ENCODE data around the gene ZNF844. TPM values are rescaled to one million over a fixed set of nuclear protein-coding genes. Genes with fewer than 3 reads are reported as not detected.

ZNF844 gene
- total and polyA plus RNA-seq, 2 experiments from 2014 or later: 3.0 to 11.2 TPM

DNA sequence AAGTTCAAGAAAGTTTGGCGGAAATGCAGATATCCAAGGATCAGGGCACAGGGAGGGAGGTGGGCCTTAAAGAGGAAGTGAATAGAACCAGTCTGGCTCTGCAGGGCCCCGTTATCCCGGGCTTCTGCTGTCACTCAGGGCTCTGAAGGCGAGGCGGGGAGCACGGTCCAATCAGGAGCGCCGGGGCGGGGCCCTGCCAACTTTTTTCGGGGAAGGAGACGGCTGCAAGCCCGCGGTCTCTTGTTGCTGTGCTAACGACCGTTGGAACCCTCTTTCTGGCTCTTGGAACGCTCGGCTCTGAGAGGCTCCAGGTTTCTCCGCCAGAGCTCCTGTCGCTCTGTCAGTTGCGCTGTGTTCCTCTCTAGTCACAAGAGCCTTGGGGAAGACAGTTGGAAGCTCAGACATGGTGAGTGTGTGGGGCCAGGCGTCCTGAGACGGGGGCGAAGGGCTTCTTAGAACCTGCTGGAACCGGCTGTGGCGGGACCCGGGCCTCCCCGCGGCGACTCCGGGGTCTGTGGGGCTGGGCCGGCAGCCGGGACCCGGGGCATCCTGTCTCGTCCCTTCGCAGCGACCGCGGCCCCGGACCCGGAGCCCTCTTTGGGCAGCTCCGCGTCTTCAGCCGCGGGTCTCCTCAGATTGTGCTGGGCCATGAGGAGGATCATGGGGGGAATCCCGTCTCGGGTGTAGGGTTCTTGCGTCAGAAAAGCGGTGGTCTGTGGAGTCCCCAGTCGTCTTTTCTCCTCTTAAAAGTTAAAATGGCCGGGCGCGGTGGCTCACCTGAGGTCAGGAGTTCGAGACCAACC, 27.7 kb downstream of the ZNF844 start:
- Histone ChIP-seq H3K9me2 (replicated peaks; ENCODE audit: insufficient read depth) (no peaks in the 10 kb centered on the region), H4K20me1 (ENCODE audit: insufficient read depth, poor library complexity, severe bottlenecking) (no peaks in the 10 kb centered on the region), H3K4me1 (ENCODE audit: insufficient read depth) (peaks cover 5% of the 10 kb centered on the region), H3K79me2 (peaks cover 18% of the 10 kb centered on the region), H3K4me2 (peak overlapping the region; percentile 82), H3K27me3 (no peaks in the 10 kb centered on the region), H3K9me3 (ENCODE audit: low read depth) (no peaks in the 10 kb centered on the region), H3K4me3 (peak overlapping the region; percentile 87), H2AFZ (peak overlapping the region; percentile 91), H3K27ac (peak overlapping the region; percentile 96), H3K36me3 (replicated peaks; ENCODE audit: insufficient read depth, low read depth) (no peaks in the 10 kb centered on the region)
- DNase-seq (ENCODE audit: low spot score): peak; percentile 89
- 2% methylated on average over 52 of the region's 53 CpGs for WGBS (ENCODE audit: low lambda C conversion rate, missing lambda C conversion rate)
- TF ChIP-seq EZH2phosphoT487 (IDR thresholded peaks at IDR 0.05; ENCODE audit: low read depth, severe bottlenecking, unreplicated experiment): no peak
- TF ChIP-seq, protein P1, sequence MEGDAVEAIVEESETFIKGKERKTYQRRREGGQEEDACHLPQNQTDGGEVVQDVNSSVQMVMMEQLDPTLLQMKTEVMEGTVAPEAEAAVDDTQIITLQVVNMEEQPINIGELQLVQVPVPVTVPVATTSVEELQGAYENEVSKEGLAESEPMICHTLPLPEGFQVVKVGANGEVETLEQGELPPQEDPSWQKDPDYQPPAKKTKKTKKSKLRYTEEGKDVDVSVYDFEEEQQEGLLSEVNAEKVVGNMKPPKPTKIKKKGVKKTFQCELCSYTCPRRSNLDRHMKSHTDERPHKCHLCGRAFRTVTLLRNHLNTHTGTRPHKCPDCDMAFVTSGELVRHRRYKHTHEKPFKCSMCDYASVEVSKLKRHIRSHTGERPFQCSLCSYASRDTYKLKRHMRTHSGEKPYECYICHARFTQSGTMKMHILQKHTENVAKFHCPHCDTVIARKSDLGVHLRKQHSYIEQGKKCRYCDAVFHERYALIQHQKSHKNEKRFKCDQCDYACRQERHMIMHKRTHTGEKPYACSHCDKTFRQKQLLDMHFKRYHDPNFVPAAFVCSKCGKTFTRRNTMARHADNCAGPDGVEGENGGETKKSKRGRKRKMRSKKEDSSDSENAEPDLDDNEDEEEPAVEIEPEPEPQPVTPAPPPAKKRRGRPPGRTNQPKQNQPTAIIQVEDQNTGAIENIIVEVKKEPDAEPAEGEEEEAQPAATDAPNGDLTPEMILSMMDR (IDR thresholded peaks at IDR 0.05; ENCODE audit: poor library complexity): no peak
- no peak for TF ChIP-seq EZH2 (IDR thresholded peaks at IDR 0.05; ENCODE audit: borderline replicate concordance)

DNA sequence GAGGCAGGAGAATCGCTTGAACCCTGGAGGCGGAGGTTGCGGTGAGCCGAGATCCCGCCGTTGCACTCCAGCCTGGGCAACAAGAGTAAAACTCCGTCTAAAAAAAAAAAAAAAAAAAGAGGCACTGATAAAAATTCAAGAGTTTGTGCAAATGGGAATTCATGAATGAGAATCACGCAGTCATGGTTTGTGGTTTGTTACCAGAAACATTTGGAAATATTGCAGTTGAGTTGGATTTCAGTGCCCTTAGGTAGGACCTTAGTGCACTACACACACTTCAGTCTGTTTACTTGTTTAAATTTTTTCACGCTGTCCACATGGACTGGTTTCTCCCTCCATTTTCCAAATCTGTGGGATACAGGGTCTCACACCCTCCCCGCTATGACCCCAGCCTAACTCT, 28.4 kb downstream of the ZNF844 start:
- DNase-seq (ENCODE audit: low spot score): no peak
- Histone ChIP-seq H3K27ac (peak overlapping the region; percentile 96), H3K36me3 (replicated peaks; ENCODE audit: insufficient read depth, low read depth) (no peaks in the 10 kb centered on the region), H3K79me2 (peaks cover 20% of the 10 kb centered on the region), H3K4me1 (ENCODE audit: insufficient read depth) (peaks cover 5% of the 10 kb centered on the region), H3K27me3 (no peaks in the 10 kb centered on the region), H3K9me3 (ENCODE audit: low read depth) (no peaks in the 10 kb centered on the region), H2AFZ (peak overlapping the region; percentile 91), H3K4me2 (peak overlapping the region; percentile 82), H3K9me2 (replicated peaks; ENCODE audit: insufficient read depth) (no peaks in the 10 kb centered on the region), H3K4me3 (peak overlapping the region; percentile 87), H4K20me1 (ENCODE audit: insufficient read depth, poor library complexity, severe bottlenecking) (no peaks in the 10 kb centered on the region)
- 28% methylated on average over 9 of the region's 10 CpGs for WGBS (ENCODE audit: low lambda C conversion rate, missing lambda C conversion rate)
- TF ChIP-seq, protein P1 (IDR thresholded peaks at IDR 0.05; ENCODE audit: poor library complexity): no peak
- no peak for TF ChIP-seq EZH2phosphoT487 (IDR thresholded peaks at IDR 0.05; ENCODE audit: low read depth, severe bottlenecking, unreplicated experiment)
- no peak for TF ChIP-seq EZH2 (IDR thresholded peaks at IDR 0.05; ENCODE audit: borderline replicate concordance)

DNA sequence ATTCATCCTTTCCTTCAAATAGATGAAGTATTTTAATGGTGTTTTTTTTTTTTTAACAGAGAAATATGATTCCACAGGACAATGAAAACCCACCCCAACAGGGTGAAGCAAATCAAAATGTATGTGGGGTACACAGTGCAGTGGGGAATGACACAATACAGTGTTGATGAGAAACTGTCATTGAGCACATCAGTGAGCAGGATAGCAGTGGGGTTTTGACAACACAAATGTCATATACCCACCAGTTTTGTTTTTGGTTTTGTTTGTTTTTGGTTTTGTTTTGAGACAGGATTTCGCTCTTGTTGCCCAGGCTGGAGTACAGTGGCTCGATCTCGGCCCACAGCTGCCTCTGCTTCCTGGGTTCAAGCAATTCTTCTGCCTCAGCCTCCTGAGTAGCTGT, 29.2 kb downstream of the ZNF844 start:
- no peaks in the 10 kb centered on the region for H3K27me3 ChIP-seq
- H3K9me3 ChIP-seq (ENCODE audit: low read depth): no peaks in the 10 kb centered on the region
- no peaks in the 10 kb centered on the region for H4K20me1 ChIP-seq (ENCODE audit: insufficient read depth, poor library complexity, severe bottlenecking)
- DNase-seq (ENCODE audit: low spot score): no peak
- H3K4me2 ChIP-seq: no peak overlapping the region
- no peaks in the 10 kb centered on the region for H3K36me3 ChIP-seq (replicated peaks; ENCODE audit: insufficient read depth, low read depth)
- H3K9me2 ChIP-seq (replicated peaks; ENCODE audit: insufficient read depth): no peaks in the 10 kb centered on the region
- H3K4me1 ChIP-seq (ENCODE audit: insufficient read depth): peaks cover 5% of the 10 kb centered on the region
- H3K4me3 ChIP-seq: no peak overlapping the region
- H2AFZ ChIP-seq: no peak overlapping the region
- H3K79me2 ChIP-seq: peaks cover 22% of the 10 kb centered on the region
- no peak overlapping the region for H3K27ac ChIP-seq
- WGBS (ENCODE audit: low lambda C conversion rate, missing lambda C conversion rate): 100% methylated on average over 3 of the region's 3 CpGs
- TF ChIP-seq EZH2phosphoT487 (IDR thresholded peaks at IDR 0.05; ENCODE audit: low read depth, severe bottlenecking, unreplicated experiment) (no peak), EZH2 (IDR thresholded peaks at IDR 0.05; ENCODE audit: borderline replicate concordance) (no peak)
- TF ChIP-seq, protein P1 (IDR thresholded peaks at IDR 0.05; ENCODE audit: poor library complexity): no peak

Data from hepatocyte (in vitro differentiated cells).